Suprapubic skin (tissue), 4 donors: ENCODE results near the gene NEMF.

ENCODE experiments used
- CTCF ChIP-seq, 2 donors: fragments of 200-600 bp in 1 of 2; fragments of 450-650 bp in 1 of 2; sonication (generic) in 1 of 2; IDR thresholded peaks; one replicate each; pipeline ENCODE4 v1.5.1; 2016 to 2019; ENCODE audit warnings: antibody characterized with exemption in 2 of 2, mild to moderate bottlenecking in 1 of 2, moderate library complexity in 1 of 2
- EP300 ChIP-seq: sonication (generic); formaldehyde crosslinking; IDR thresholded peaks from one replicate; pipeline ENCODE4 v1.6.1; 2017; ENCODE audit warnings: antibody characterized with exemption
- POLR2A ChIP-seq, 2 donors: fragments of 450-650 bp; IDR thresholded peaks; one replicate each; pipeline ENCODE4 v1.6.1; 2017; ENCODE audit warnings: antibody characterized with exemption in 2 of 2, mild to moderate bottlenecking in 2 of 2, moderate library complexity in 2 of 2
- POLR2AphosphoS5 ChIP-seq, 3 donors: sonication (generic); formaldehyde crosslinking; IDR thresholded peaks; one replicate each; pipeline ENCODE4 v1.6.1; 2017; ENCODE audit warnings: antibody characterized with exemption in 3 of 3

GRCh38 chr14:49755378-49755777 lies 97.2 kb downstream of the NEMF start:
- no peak for TF ChIP-seq POLR2AphosphoS5 (IDR thresholded peaks at IDR 0.05)
- TF ChIP-seq EP300: no peak
- no peak for TF ChIP-seq POLR2A (IDR thresholded peaks at IDR 0.05)
- no peak for TF ChIP-seq CTCF (IDR thresholded peaks at IDR 0.05)
